ENCODE data around the gene KIF5A. TPM values are rescaled to one million over a fixed set of nuclear protein-coding genes. Genes with fewer than 3 reads are reported as not detected.

The KIF5A gene
- total and polyA plus RNA-seq, 2 of the 13 experiments (the other 11 are each of a cell fraction or from before 2014, with no cell fraction given) = 1.6 to 11.9 TPM

DNA sequence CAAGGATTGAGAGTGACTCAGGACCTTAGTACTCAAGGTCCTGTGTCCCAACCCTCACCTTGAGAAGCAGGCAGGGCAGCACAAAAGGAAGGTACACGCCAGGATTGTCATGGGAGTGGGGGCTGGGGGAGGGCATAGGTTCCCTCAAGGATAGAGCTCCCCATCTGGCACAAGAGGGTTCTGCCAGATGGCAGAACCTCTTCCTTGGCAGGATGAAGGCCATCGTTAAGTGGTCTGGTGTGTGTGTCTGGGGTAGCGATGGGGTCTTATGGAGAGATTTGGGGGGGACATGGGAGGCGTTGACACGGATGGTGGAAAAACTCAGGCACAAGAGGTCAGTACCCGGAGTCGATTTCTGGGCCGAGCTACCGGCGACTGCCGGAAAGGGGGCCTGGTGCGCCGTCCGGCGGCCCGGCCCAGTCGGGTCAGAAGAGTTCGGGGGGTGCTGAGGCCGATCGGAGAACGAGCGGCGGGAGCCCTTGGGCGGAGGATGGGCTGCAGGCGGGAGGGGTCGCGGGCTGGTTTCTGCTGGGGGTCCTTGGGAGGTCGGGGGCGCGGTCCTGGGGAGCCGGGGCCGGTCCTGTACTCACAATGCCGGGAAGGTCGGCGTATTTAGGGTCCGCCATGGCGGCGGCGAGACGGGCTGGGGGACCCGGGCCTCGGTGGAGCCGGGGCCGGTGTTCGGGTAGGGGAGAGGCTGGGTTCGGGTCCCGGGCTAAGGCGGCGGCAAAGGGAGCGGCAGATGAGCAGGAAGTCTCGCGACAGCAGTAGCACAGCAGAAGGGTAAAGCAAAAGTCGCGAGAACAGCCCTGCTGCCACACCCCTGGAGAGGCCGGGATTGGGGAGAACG, 3.2 kb upstream of the KIF5A start, which contains the start of gene DCTN2 (continued):
- TF ChIP-seq MTF1 (CRISPR knock-in tag; IDR thresholded peaks at IDR 0.05) = no peak
- 0 out of 2 replicates have a peak, but pooled peaks have one; percentile 40 for TF ChIP-seq FOXA3 (CRISPR knock-in tag; IDR thresholded peaks at IDR 0.05)
- TF ChIP-seq, protein P1, sequence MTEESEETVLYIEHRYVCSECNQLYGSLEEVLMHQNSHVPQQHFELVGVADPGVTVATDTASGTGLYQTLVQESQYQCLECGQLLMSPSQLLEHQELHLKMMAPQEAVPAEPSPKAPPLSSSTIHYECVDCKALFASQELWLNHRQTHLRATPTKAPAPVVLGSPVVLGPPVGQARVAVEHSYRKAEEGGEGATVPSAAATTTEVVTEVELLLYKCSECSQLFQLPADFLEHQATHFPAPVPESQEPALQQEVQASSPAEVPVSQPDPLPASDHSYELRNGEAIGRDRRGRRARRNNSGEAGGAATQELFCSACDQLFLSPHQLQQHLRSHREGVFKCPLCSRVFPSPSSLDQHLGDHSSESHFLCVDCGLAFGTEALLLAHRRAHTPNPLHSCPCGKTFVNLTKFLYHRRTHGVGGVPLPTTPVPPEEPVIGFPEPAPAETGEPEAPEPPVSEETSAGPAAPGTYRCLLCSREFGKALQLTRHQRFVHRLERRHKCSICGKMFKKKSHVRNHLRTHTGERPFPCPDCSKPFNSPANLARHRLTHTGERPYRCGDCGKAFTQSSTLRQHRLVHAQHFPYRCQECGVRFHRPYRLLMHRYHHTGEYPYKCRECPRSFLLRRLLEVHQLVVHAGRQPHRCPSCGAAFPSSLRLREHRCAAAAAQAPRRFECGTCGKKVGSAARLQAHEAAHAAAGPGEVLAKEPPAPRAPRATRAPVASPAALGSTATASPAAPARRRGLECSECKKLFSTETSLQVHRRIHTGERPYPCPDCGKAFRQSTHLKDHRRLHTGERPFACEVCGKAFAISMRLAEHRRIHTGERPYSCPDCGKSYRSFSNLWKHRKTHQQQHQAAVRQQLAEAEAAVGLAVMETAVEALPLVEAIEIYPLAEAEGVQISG (CRISPR knock-in tag; IDR thresholded peaks at IDR 0.05) = peak; percentile 66; the same call in 1 of the 2 replicates
- no peak for TF ChIP-seq HDAC2 (CRISPR knock-in tag; IDR thresholded peaks at IDR 0.05)
- TF ChIP-seq, protein P2, sequence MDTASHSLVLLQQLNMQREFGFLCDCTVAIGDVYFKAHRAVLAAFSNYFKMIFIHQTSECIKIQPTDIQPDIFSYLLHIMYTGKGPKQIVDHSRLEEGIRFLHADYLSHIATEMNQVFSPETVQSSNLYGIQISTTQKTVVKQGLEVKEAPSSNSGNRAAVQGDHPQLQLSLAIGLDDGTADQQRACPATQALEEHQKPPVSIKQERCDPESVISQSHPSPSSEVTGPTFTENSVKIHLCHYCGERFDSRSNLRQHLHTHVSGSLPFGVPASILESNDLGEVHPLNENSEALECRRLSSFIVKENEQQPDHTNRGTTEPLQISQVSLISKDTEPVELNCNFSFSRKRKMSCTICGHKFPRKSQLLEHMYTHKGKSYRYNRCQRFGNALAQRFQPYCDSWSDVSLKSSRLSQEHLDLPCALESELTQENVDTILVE (CRISPR knock-in tag; IDR thresholded peaks at IDR 0.05) = 0 out of 2 replicates have a peak, but pooled peaks have one; percentile 10
- TF ChIP-seq MXI1 (IDR thresholded peaks at IDR 0.05; ENCODE audit: borderline replicate concordance, low read depth, low read length) = peak; percentile 73; the same call in 1 of the 3 replicates
- no peak for TF ChIP-seq THAP11 (CRISPR knock-in tag; IDR thresholded peaks at IDR 0.05)
- TF ChIP-seq ZNF709 (CRISPR knock-in tag; IDR thresholded peaks at IDR 0.05) = 0 out of 2 replicates have a peak, but pooled peaks have one; percentile 35
- TF ChIP-seq ZNF615 (CRISPR knock-in tag; IDR thresholded peaks at IDR 0.05; ENCODE audit: borderline replicate concordance) = no peak
